K562 (cell line): ENCODE data around the gene CPLX1.

Experiments
- BRF1 ChIP-seq: IDR thresholded peaks from 3 replicates; pipeline ENCODE4 v1.6.1; 2011; ENCODE audit warnings: borderline replicate concordance, mild to moderate bottlenecking; ENCODE audit not compliant: insufficient read length; ENCODE audit errors: extremely low read depth
- C11orf30 ChIP-seq: fragments of 450-650 bp; IDR thresholded peaks from 2 replicates; pipeline ENCODE4 v1.6.1; 2016; ENCODE audit warnings: low read depth, mild to moderate bottlenecking
- CC2D1A ChIP-seq: fragments of 450-650 bp; IDR thresholded peaks from 2 replicates; pipeline ENCODE4 v1.6.1; 2017; ENCODE audit warnings: mild to moderate bottlenecking
- CHD1 ChIP-seq: fragments of 200-600 bp; sonication (generic); IDR thresholded peaks from one replicate; pipeline ENCODE4 v1.6.1; 2012; ENCODE audit warnings: mild to moderate bottlenecking, moderate library complexity, low read length, inconsistent platforms
- MAZ ChIP-seq, 2 experiments: fragments of 450-650 bp in 1 of 2; sonication (generic) in 1 of 2; formaldehyde crosslinking; IDR thresholded peaks in 1 of 2; conservative IDR thresholded peaks in 1 of 2; 2 replicates each; pipeline versions ENCODE4 v1.4.0 to v1.5.0; 2020; ENCODE audit warnings: mild to moderate bottlenecking in 1 of 2, missing genetic modification reagents in 1 of 2
- TRIM28 ChIP-seq: fragments of 450-650 bp; IDR thresholded peaks from 2 replicates; pipeline ENCODE4 v1.6.1; 2017
- ZNF133 ChIP-seq: fragments of 250-450 bp; sonication (Bioruptor Pico); IDR thresholded peaks from 2 replicates; pipeline ENCODE4 v1.4.0; 2020; ENCODE audit warnings: mild to moderate bottlenecking
- ZNF444 ChIP-seq: fragments of 250-450 bp; sonication (Bioruptor Pico); IDR thresholded peaks from 2 replicates; pipeline ENCODE4 v1.4.0; 2020; ENCODE audit warnings: mild to moderate bottlenecking, moderate library complexity
- TF ChIP-seq, protein P1 (sequence below): sonication (generic); formaldehyde crosslinking; IDR thresholded peaks from 2 replicates; pipeline ENCODE4 v1.8.0; 2023; ENCODE audit warnings: mild to moderate bottlenecking, missing genetic modification reagents
- TF ChIP-seq, protein P2 (sequence below): sonication (generic); formaldehyde crosslinking; IDR thresholded peaks from 2 replicates; pipeline ENCODE4 v1.9.0; 2022; ENCODE audit warnings: mild to moderate bottlenecking, missing genetic modification reagents
- TF ChIP-seq, protein P3 (sequence below), 3 experiments: IDR thresholded peaks in 2 of 3; conservative IDR thresholded peaks in 1 of 3; 2 replicates each; pipeline ENCODE4 v1.5.1; 2011 to 2012; ENCODE audit warnings: low read length in 3 of 3, mild to moderate bottlenecking in 3 of 3, control low read depth in 2 of 3, improper control_type of control experiment in 1 of 3, inconsistent platforms in 1 of 3, low read depth in 1 of 3, mixed read lengths in 1 of 3, moderate library complexity in 1 of 3; ENCODE audit not compliant: insufficient read depth in 2 of 3
- TF ChIP-seq, protein P4 (sequence below): fragments of 150-350 bp; conservative IDR thresholded peaks from 2 replicates; pipeline ENCODE4 v1.6.1; 2014; ENCODE audit warnings: low read length

DNA sequence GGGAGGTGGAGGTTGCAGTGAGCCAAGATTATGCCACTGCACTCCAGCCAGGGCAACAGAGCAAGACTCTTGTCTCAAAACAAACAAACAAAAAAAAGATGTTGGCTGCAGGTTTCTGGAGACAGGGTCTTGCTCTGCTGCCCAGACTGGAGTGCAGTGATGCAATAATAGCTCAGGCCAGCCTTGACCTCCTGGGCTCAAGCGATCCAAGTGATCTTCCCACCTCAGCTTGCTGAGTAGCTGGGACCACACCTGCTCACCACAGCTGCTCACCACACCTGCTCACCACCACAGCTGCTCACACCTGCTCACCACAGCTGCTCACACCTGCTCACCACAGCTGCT is 29.9 kb upstream of the CPLX1 start:
- TF ChIP-seq CHD1 (no peak), ZNF444 (CRISPR knock-in tag) (no peak), TRIM28 (no peak), CC2D1A (no peak), BRF1 (no peak), C11orf30 (no peak), ZNF133 (CRISPR knock-in tag) (no peak), MAZ (CRISPR knock-in tag; conservative IDR thresholded peaks at IDR 0.05 in 1 of 2, IDR thresholded peaks at IDR 0.05 in 1 of 2) (no peak)
- TF ChIP-seq, protein P1, sequence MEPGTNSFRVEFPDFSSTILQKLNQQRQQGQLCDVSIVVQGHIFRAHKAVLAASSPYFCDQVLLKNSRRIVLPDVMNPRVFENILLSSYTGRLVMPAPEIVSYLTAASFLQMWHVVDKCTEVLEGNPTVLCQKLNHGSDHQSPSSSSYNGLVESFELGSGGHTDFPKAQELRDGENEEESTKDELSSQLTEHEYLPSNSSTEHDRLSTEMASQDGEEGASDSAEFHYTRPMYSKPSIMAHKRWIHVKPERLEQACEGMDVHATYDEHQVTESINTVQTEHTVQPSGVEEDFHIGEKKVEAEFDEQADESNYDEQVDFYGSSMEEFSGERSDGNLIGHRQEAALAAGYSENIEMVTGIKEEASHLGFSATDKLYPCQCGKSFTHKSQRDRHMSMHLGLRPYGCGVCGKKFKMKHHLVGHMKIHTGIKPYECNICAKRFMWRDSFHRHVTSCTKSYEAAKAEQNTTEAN (CRISPR knock-in tag) = no peak; the same call in 1 of the 2 replicates
- TF ChIP-seq, protein P2, sequence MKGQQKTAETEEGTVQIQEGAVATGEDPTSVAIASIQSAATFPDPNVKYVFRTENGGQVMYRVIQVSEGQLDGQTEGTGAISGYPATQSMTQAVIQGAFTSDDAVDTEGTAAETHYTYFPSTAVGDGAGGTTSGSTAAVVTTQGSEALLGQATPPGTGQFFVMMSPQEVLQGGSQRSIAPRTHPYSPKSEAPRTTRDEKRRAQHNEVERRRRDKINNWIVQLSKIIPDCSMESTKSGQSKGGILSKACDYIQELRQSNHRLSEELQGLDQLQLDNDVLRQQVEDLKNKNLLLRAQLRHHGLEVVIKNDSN (CRISPR knock-in tag) = no peak
- TF ChIP-seq, protein P3, sequence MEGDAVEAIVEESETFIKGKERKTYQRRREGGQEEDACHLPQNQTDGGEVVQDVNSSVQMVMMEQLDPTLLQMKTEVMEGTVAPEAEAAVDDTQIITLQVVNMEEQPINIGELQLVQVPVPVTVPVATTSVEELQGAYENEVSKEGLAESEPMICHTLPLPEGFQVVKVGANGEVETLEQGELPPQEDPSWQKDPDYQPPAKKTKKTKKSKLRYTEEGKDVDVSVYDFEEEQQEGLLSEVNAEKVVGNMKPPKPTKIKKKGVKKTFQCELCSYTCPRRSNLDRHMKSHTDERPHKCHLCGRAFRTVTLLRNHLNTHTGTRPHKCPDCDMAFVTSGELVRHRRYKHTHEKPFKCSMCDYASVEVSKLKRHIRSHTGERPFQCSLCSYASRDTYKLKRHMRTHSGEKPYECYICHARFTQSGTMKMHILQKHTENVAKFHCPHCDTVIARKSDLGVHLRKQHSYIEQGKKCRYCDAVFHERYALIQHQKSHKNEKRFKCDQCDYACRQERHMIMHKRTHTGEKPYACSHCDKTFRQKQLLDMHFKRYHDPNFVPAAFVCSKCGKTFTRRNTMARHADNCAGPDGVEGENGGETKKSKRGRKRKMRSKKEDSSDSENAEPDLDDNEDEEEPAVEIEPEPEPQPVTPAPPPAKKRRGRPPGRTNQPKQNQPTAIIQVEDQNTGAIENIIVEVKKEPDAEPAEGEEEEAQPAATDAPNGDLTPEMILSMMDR (IDR thresholded peaks at IDR 0.05 in 2 of 3, conservative IDR thresholded peaks at IDR 0.05 in 1 of 3; ENCODE audit: insufficient read depth in 2 of 3, low read depth in 1 of 3, low read length in 3 of 3) = no peak
- TF ChIP-seq, protein P4, sequence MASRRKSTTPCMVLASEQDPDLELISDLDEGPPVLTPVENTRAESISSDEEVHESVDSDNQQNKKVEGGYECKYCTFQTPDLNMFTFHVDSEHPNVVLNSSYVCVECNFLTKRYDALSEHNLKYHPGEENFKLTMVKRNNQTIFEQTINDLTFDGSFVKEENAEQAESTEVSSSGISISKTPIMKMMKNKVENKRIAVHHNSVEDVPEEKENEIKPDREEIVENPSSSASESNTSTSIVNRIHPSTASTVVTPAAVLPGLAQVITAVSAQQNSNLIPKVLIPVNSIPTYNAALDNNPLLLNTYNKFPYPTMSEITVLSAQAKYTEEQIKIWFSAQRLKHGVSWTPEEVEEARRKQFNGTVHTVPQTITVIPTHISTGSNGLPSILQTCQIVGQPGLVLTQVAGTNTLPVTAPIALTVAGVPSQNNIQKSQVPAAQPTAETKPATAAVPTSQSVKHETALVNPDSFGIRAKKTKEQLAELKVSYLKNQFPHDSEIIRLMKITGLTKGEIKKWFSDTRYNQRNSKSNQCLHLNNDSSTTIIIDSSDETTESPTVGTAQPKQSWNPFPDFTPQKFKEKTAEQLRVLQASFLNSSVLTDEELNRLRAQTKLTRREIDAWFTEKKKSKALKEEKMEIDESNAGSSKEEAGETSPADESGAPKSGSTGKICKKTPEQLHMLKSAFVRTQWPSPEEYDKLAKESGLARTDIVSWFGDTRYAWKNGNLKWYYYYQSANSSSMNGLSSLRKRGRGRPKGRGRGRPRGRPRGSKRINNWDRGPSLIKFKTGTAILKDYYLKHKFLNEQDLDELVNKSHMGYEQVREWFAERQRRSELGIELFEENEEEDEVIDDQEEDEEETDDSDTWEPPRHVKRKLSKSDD = no peak
